SK-N-MC (cell line): ENCODE measurements around the gene LGALS7.
"Not testable (repeated sequence)": the region's sequence is repeated elsewhere in the genome, so short reads cannot be mapped to it uniquely, and the experiment has no call there.

Experiments
- DNase-seq: peaks from one replicate; pipeline ENCODE4 v3.0.0-alpha.2; 2011; ENCODE audit warnings: low read depth, low spot score
- H3K27ac ChIP-seq: fragments of 200-600 bp; sonication (generic); 2 replicates; pipeline ENCODE4 v1.5.1; 2016; ENCODE audit warnings: mixed run types
- H3K36me3 ChIP-seq: fragments of 200-600 bp; sonication (generic); 2 replicates; pipeline ENCODE4 v1.6.1; 2017; ENCODE audit warnings: antibody characterized with exemption, low read length, mixed read lengths; ENCODE audit not compliant: insufficient read depth
- H3K4me3 ChIP-seq: fragments of 200-600 bp; sonication (generic); 2 replicates; pipeline ENCODE4 v1.5.1; 2016
- H3K9ac ChIP-seq: fragments of 200-600 bp; sonication (generic); 2 replicates; pipeline ENCODE4 v1.8.0; 2017; ENCODE audit warnings: mixed run types, mixed read lengths; ENCODE audit not compliant: insufficient read length
- H3K9me3 ChIP-seq: fragments of 200-600 bp; sonication (generic); 2 replicates; pipeline ENCODE4 v1.6.1; 2017; ENCODE audit warnings: low read depth, mild to moderate bottlenecking, antibody characterized with exemption, low read length, moderate library complexity, mixed read lengths
- EZH2 ChIP-seq: fragments of 200-600 bp; sonication (generic); IDR thresholded peaks from one replicate; pipeline ENCODE4 v1.6.1; 2017; ENCODE audit warnings: antibody characterized with exemption
- FOXP2 ChIP-seq: optimal IDR thresholded peaks from 2 replicates; pipeline ENCODE3; 2011; ENCODE audit warnings: mild to moderate bottlenecking, moderate library complexity; ENCODE audit not compliant: insufficient read depth; ENCODE audit errors: extremely low read length, control extremely low read depth
- POLR2AphosphoS5 ChIP-seq: IDR thresholded peaks from 2 replicates; pipeline ENCODE4 v1.6.1; 2012; ENCODE audit warnings: mild to moderate bottlenecking, low read depth, low read length, borderline replicate concordance

Gene LGALS7

DNA sequence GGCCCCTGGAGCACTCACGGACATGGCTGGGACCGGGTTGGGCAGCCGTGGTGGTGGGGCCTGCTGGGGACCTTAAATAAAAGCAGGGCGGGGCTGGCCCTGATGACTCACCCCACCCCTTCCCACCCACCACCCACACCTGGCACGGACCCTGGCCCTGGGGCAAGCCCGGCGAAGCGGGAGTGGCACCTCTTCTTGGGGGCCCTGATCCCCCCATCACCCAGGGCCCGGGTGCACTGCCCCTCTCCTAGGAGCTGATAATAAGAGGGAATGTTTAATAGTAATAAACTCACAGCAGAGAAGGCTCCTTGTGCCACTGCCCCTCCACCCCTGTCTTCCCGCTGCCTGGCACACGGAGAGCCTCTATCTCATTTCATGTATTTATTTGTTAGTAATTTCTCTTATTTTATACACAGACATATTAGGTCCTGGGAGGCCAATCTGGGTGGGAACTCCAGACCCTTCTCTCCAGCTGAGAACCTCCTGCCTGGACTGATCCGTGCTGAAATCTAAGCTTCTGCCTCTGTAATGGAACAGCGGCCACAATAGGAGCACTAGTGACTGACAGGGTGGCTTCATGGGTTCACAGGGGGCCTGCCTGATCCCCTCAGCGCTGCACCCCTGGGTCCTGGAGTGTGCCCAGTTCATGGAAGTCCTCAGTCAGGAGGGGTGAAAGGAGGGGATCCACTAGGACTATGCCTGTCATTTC is at the start of gene LGALS7:
LGALS7 (minus strand) TSS at position 49 of the 709 bp plus-strand sequence; CDS start at position 24, 25 bp downstream.
- Histone ChIP-seq H3K36me3 (no peaks in the 10 kb centered on the region), H3K27ac (no peak within 1 kb of the TSS), H3K9me3 (no peaks in the 10 kb centered on the region), H3K4me3 (no peak within 1 kb of the TSS), H3K9ac (no peak within 1 kb of the TSS)
- DNase-seq = no peak
- TF ChIP-seq EZH2 = no peak
- TF ChIP-seq POLR2AphosphoS5 = no peak
- no peak for TF ChIP-seq FOXP2

DNA sequence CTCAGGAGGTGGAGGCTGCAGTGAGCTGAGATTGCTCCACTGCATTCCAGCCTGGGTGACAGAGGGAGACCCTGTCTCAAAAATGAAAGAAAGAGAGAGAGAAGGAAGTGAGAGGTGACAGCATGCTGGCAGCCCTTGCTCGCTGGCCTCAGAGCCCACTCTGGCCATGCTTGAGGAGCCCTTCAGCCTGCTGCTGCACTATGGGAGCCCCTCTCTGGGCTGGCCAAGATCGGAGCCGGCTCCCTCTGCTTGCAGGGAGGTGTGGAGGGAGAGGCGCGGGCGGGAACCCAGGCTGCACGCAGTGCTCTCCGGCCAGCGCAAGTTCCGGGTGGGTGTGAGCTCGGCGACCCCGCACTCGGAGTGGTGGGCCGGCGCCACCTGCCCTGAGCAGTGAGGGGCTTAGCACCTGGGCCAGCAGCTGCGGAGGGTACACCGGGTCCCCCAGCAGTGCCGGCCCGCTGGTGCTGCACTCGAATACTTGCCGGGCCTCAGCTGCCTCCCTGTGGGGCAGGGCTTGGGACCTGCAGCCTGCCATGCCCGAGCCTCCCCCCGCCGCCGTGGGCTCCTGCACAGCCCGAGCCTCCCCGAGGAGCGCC is 48.0 kb upstream of the LGALS7 start:
- not testable (repeated sequence) for H3K9me3 ChIP-seq, H3K27ac ChIP-seq, DNase-seq, H3K9ac ChIP-seq, H3K4me3 ChIP-seq, H3K36me3 ChIP-seq

GRCh38 chr19:38819231-38819920 is 46.1 kb upstream of the LGALS7 start:
- H3K27ac ChIP-seq = no peak overlapping the region
- H3K36me3 ChIP-seq = peaks cover 3% of the 10 kb centered on the region; the same call in 1 of the 2 replicates
- no peak overlapping the region for H3K9ac ChIP-seq
- H3K4me3 ChIP-seq = no peak overlapping the region
- DNase-seq = no peak
- no peaks in the 10 kb centered on the region for H3K9me3 ChIP-seq
- TF ChIP-seq EZH2 (no peak), FOXP2 (no peak), POLR2AphosphoS5 (no peak)

GRCh38 chr19:38817081-38817480 is 43.8 kb upstream of the LGALS7 start:
- Histone ChIP-seq H3K27ac (no peak overlapping the region), H3K4me3 (no peak overlapping the region), H3K9me3 (no peaks in the 10 kb centered on the region), H3K36me3 (no peaks in the 10 kb centered on the region; the same call in 1 of the 2 replicates), H3K9ac (no peak overlapping the region)
- no peak for DNase-seq
- TF ChIP-seq EZH2 (no peak), POLR2AphosphoS5 (no peak), FOXP2 (no peak)

GRCh38 chr19:38816131-38816750 is 42.9 kb upstream of the LGALS7 start:
- H3K9me3 ChIP-seq = no peaks in the 10 kb centered on the region
- TF ChIP-seq FOXP2 = no peak
- DNase-seq = no peak
- no peak overlapping the region for H3K27ac ChIP-seq
- no peak overlapping the region for H3K4me3 ChIP-seq
- no peak overlapping the region for H3K9ac ChIP-seq
- no peaks in the 10 kb centered on the region; the same call in 1 of the 2 replicates for H3K36me3 ChIP-seq

- TF ChIP-seq FOXP2 (no peak), POLR2AphosphoS5 (no peak), EZH2 (no peak)
- Histone ChIP-seq H3K36me3 (no peaks in the 10 kb centered on the region; the same call in 1 of the 2 replicates), H3K9ac (no peak overlapping the region), H3K27ac (no peak overlapping the region), H3K9me3 (no peaks in the 10 kb centered on the region), H3K4me3 (no peak overlapping the region)
- DNase-seq = no peak
These were observed 42.0 kb upstream of the LGALS7 start for GRCh38 chr19:38815059-38816001.

GRCh38 chr19:38813932-38814331 is 40.6 kb upstream of the LGALS7 start:
- H3K27ac ChIP-seq, H3K9ac ChIP-seq, H3K4me3 ChIP-seq, DNase-seq, H3K36me3 ChIP-seq, H3K9me3 ChIP-seq: not testable (repeated sequence)

DNA sequence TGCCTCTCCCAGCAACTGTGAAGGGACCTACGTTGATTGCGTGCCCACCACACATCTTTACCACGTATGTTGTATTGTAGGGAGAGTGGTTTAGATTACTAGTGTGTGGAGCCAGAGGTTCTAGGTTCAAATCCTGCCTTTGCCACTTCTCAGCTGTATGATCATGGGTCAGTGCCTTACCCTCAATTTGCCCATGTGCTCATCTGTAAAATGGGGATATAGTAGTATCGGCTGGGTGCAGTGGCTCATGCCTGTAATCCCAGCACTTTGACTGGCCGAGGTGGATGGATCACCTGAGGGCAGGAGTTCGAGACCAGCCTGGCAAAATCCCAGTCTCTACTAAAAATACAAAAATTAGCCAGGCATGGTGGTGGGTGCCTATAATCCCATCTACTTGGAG is 40.0 kb upstream of the LGALS7 start:
- Histone ChIP-seq H3K36me3 (no peaks in the 10 kb centered on the region; the same call in 1 of the 2 replicates), H3K4me3 (no peak overlapping the region), H3K9me3 (no peaks in the 10 kb centered on the region), H3K9ac (no peak overlapping the region), H3K27ac (no peak overlapping the region)
- TF ChIP-seq EZH2 (no peak), FOXP2 (no peak), POLR2AphosphoS5 (no peak)
- DNase-seq = no peak
